ENCODE data around the gene ADGRV1. TPM values are rescaled to one million over a fixed set of nuclear protein-coding genes. Genes with fewer than 3 reads are reported as not detected.
A peak's percentile ranks its signal among the peaks of the same experiment; 100 is the strongest.

The ADGRV1 gene
- total RNA-seq, 1 experiment from 2014 or later, result 64.8 TPM

DNA sequence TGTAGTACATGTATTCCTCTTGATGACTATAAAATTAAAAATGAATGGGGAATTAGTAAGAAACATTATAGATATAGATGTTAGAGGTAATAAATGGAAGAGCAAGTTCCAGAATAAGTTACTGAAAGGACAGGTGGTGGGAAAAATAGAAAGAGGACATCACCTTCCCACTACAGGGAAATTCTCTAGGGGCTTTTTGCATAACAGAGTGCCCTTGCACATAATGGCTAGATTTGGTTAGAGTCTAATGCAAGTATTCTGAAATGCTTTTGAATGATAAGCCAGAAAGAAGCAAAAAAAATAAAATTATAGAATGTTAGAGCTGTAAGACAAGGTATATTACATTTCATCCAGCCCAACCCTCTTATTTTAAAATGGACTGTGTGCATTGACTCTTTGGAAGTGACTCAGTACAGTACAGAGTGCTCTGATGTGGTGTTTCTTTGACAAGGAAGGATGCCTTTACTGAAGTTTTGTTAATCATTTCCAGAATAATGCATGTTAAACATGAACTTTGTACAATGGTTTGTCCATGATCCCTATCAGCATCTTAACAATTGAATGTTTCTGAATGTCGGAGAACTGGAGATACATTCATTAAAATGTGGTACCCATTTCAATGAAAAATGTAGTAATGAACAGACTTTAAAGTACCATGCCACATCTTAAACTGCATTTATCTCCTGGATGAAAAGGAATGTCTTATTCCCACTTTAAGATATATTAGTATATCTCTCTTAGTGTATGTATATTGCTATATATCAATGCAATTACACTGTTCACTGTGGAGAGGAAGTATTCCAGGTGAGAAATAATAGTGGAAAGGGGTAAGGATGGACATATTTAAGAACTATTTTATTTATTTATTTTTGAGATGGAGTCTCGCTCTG is 391.1 kb downstream of the ADGRV1 start:
- TF ChIP-seq CTCF (conservative IDR thresholded peaks at IDR 0.05), result no peak
- Histone ChIP-seq H4K20me1 (ENCODE audit: control insufficient read depth, insufficient read depth, insufficient read length) (no peaks in the 10 kb centered on the region), H2AFZ (ENCODE audit: low read length) (no peak overlapping the region), H3K4me1 (ENCODE audit: insufficient read depth, low read length) (no peaks in the 10 kb centered on the region), H2BK15ac (ENCODE audit: low read depth, low read length) (no peak overlapping the region), H4K91ac (ENCODE audit: insufficient read length, low read depth, low read length) (no peak overlapping the region), H3K27me3 (ENCODE audit: insufficient read depth, low read length) (no peaks in the 10 kb centered on the region), H3K23ac (ENCODE audit: insufficient read length, low read depth, low read length) (no peak overlapping the region), H3K4me2 (ENCODE audit: insufficient read depth, insufficient read length, low read length) (no peak overlapping the region), H3K79me1 (ENCODE audit: insufficient read depth, low read depth, low read length, poor library complexity, severe bottlenecking) (no peaks in the 10 kb centered on the region), H4K5ac (ENCODE audit: insufficient read length, low read depth, low read length) (no peak overlapping the region), H3K27ac (ENCODE audit: insufficient read length, low read depth, low read length) (no peak overlapping the region), H3T11ph (ENCODE audit: low read length) (no peak overlapping the region), H2BK12ac (ENCODE audit: insufficient read length, low read depth, low read length) (no peak overlapping the region), H2AK5ac (ENCODE audit: insufficient read length, low read length) (no peak overlapping the region), H2BK20ac (ENCODE audit: low read depth, low read length, poor library complexity, severe bottlenecking) (no peak overlapping the region), H3K18ac (ENCODE audit: insufficient read length, low read depth, low read length) (no peak overlapping the region), H2BK5ac (ENCODE audit: insufficient read length, low read length) (no peak overlapping the region), H3K4ac (ENCODE audit: low read depth, low read length) (no peak overlapping the region), H3K9ac (ENCODE audit: extremely low read depth, insufficient read length, low read length) (no peak overlapping the region), H3K14ac (ENCODE audit: insufficient read depth, low read length) (no peak overlapping the region), H3K79me2 (ENCODE audit: insufficient read depth, low read length) (no peaks in the 10 kb centered on the region), H2BK120ac (ENCODE audit: low read depth, low read length, poor library complexity, severe bottlenecking) (no peak overlapping the region), H3K9me3 (ENCODE audit: control insufficient read depth, low read depth, low read length) (no peaks in the 10 kb centered on the region), H4K8ac (replicated peaks; ENCODE audit: insufficient read length, low read depth, low read length) (no peak overlapping the region), H3K23me2 (ENCODE audit: insufficient read length, low read depth, low read length, poor library complexity, severe bottlenecking) (no peaks in the 10 kb centered on the region), H3K56ac (ENCODE audit: insufficient read length, low read depth, low read length) (no peak overlapping the region)
- 0 out of 7 replicates have a peak overlapping the region, but pooled peaks of 1 of the 3 experiments have one; percentile 18 for H3K27ac Mint-ChIP-seq
- H3K27me3 Mint-ChIP-seq (ENCODE audit: low read depth), result no peaks in the 10 kb centered on the region
- no peaks in the 10 kb centered on the region for H3K9me3 Mint-ChIP-seq
- H3K4me1 Mint-ChIP-seq, result no peaks in the 10 kb centered on the region
- no CpG with 5 or more reads among the region's 2 CpGs for WGBS (ENCODE audit: extremely low coverage, insufficient read length, low lambda C conversion rate)
- DNase-seq, result no peak
- peaks cover 5 to 13% (median 5%) of the 10 kb centered on the region in 3 experiments; a peak in 6 of 7 replicates for H3K36me3 Mint-ChIP-seq (ENCODE audit: insufficient read depth in 1 of 3, low read depth in 3 of 3)
- no peak overlapping the region for H3K4me3 Mint-ChIP-seq

Data from H9 (cell line).